Coronary artery (tissue), 2 donors: ENCODE results near the gene MYO1C.

Source experiments
- DNase-seq: peaks from one replicate; pipeline ENCODE4 v3.0.0-alpha.2; 2017; ENCODE audit warnings: low spot score
- H3K27ac ChIP-seq, 2 donors: fragments of 200-600 bp; sonication (generic); one replicate each; pipeline ENCODE4 v1.5.1; 2016 to 2019
- H3K4me3 ChIP-seq: fragments of 200-600 bp; sonication (generic); 2 replicates; pipeline ENCODE4 v1.5.1; 2016; ENCODE audit warnings: mild to moderate bottlenecking, moderate library complexity
- CTCF ChIP-seq: fragments of 200-600 bp; sonication (generic); IDR thresholded peaks from one replicate; pipeline ENCODE4 v1.5.1; 2019; ENCODE audit warnings: antibody characterized with exemption

Gene MYO1C

DNA sequence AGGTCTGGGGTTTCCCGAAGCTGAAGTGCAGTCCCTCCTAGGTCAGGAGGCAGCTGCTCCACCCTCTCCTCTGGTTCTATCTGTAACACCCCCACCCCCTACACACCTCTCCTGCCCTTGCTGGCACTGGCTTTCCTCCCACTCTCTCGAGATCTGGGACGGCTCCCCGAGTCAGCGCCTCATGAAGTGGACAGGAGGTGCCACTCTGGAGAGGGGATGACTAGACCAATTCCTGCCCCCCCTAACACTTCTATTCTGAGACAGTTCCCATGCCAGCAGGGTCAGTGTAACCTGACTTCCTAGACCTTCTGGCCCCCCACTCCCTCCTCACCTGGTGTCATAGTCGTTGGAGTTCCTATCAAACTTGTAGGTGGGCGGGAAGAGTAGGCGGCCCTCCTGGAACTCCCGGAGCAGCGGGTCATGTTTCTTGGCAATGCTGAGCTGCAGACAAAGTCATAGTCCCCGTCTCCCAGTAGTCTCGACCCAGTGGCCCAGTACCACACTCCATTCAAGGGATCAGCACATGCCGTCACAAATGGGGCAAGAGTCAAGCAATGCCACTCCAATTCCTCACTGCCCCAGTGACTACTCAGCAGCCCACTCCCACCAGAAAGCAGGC, 14.3 kb upstream of the MYO1C start:
- TF ChIP-seq CTCF: no peak
- no peak overlapping the region for H3K4me3 ChIP-seq
- DNase-seq: no peak
- no peak overlapping the region for H3K27ac ChIP-seq

DNA sequence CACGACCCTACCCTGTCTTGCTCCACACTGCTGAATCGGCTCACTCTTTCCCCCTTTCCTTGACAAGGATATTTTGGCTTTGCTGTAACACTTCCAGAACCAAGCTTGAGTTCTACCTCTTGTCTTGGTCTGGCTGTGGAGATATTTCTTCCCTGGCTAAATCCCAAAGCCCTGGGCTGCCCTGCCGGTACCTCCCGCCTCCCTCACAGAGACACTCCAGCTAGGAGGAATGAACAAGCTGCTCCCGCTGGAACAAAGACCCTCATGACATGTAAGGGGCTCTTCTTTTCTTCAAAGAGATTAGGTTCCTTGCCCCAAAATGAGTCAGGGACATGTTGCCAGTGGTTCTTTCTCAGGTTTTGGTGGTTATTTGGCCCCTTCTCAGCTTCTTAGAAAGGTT, 13.1 kb upstream of the MYO1C start:
- DNase-seq: no peak
- TF ChIP-seq CTCF: no peak
- H3K27ac ChIP-seq: no peak overlapping the region

GRCh38 chr17:1504866-1505265, 12.4 kb upstream of the MYO1C start:
- Histone ChIP-seq H3K27ac (no peak overlapping the region), H3K4me3 (no peak overlapping the region)
- no peak for TF ChIP-seq CTCF
- no peak for DNase-seq

More for the DNA sequence above, 13.1 kb upstream of the MYO1C start:
- H3K4me3 ChIP-seq: no peak overlapping the region

DNA sequence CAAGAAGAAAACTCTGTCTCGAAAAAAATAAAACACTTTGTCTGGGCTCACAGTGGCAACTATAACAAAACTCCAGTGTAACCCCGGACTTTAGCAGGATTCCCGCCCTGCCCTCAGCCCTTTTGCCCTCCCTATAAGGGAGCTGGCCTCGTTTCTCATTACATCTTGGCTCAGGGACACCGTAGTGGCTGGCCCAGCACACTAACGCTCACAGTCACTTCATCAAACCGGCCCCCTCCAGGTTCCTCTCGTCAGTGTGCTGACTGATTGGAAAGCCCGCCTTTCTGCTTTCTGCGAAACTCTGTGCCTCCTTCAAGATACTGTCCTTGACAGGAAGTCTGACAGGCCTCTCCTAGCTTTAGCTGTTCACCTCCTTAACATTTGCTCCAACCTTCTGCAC, 11.2 kb upstream of the MYO1C start:
- H3K4me3 ChIP-seq: no peak overlapping the region
- no peak for DNase-seq
- no peak for TF ChIP-seq CTCF
- H3K27ac ChIP-seq: no peak overlapping the region

DNA sequence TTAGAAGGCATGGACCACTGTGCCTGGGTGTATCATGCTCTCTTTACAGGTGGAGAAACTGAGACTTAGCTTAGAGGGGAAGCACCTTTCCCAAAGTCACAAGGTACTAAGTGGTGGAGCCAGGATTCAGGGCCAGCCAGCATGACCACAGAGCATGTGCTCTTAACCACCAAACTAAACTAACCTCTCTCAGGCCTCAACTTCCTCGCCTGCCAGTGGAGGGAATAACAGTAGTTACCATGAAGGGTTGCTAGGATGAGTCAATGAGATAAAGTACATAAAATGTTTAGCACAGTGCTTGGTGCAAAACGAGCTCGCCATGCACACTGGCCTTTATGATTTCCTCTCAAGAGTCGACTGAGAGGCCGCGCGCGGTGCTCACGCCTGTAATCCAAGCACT, 6.4 kb upstream of the MYO1C start:
- TF ChIP-seq CTCF: no peak
- no peak overlapping the region for H3K27ac ChIP-seq
- H3K4me3 ChIP-seq: no peak overlapping the region
- DNase-seq: no peak

DNA sequence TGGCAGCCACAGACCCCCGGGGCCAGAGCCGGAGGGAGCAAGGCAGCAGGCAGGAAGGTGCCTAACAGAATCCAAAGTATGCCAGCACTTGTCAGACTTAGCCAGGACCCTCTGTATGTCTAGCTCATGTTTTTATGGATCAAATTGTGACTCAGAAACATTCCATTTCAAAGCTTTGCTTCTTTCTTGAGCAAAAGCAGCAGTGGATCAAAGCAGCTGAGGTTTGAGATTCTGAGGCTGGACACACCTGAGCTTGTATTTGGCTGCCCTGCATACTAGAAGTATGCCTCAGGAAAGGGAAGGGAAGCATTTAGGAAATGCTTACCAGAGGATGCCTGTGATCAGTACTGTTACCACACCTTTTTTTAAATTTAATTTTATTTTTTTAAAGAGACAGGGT, 5.7 kb upstream of the MYO1C start:
- H3K27ac ChIP-seq: peak overlapping the region in 1 of 2 donors; percentile 100
- no peak for TF ChIP-seq CTCF
- DNase-seq: no peak
- no peak overlapping the region for H3K4me3 ChIP-seq

DNA sequence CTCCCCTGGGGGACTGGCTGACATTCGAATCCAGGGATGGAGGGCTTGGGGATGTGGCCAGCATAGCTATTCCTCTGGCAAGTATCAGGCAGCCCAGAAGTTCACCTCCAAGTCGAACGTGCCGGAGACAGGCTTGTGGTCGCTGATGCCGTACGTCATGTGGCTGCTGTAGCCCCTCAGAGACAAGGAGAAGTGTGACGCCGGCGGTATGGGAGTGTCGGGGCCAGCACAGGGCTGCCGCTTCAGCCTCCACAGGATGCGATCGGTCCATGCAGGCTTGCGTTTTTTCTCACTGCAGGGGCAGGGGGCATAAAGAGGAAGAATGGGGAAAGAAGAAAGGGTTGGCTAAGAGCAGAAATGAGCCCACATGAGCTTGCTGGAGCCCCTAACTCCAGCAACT, 5.3 kb upstream of the MYO1C start:
- TF ChIP-seq CTCF: no peak
- DNase-seq: no peak
- H3K27ac ChIP-seq: peak overlapping the region in 1 of 2 donors; percentile 100

More for the DNA sequence above, 5.3 kb upstream of the MYO1C start:
- no peak overlapping the region for H3K4me3 ChIP-seq
